Keratinocyte (primary cell): ENCODE results near the gene CDH8. TPM values are rescaled to one million over a fixed set of nuclear protein-coding genes. Genes with fewer than 3 reads are reported as not detected.

Experiments used
- DNase-seq: peaks from one replicate; pipeline ENCODE4 v3.0.0-alpha.2; 2011; ENCODE audit warnings: low read depth, missing footprints, low spot score
- FAIRE-seq: peaks from 2 replicates; lab custom pipeline; 2011; peaks lifted over from hg19 to GRCh38; lab: Jason Lieb, UNC
- H2AFZ ChIP-seq: 2 replicates; pipeline ENCODE4 v1.6.0; 2012; ENCODE audit warnings: low read length, control low read depth, inconsistent platforms; ENCODE audit not compliant: control insufficient read depth
- H3K27ac ChIP-seq: 2 replicates; pipeline ENCODE4 v1.5.1; 2011; ENCODE audit warnings: low read length; ENCODE audit not compliant: control insufficient read depth, insufficient read depth
- H3K27me3 ChIP-seq: 3 replicates; pipeline ENCODE4 v1.6.0; 2011; ENCODE audit warnings: low read length; ENCODE audit not compliant: control insufficient read depth, insufficient read depth; ENCODE audit errors: extremely low read depth
- H3K36me3 ChIP-seq, 2 experiments: 2 replicates in 1 of 2; 3 replicates in 1 of 2; pipeline ENCODE4 v1.5.1; 2011; ENCODE audit warnings: low read length in 2 of 2, mild to moderate bottlenecking in 1 of 2; ENCODE audit not compliant: control insufficient read depth in 2 of 2, insufficient read depth in 2 of 2; ENCODE audit errors: extremely low read depth in 1 of 2
- H3K4me1 ChIP-seq: 3 replicates; pipeline ENCODE4 v1.5.1; 2011; ENCODE audit warnings: low read length; ENCODE audit not compliant: control insufficient read depth, insufficient read depth; ENCODE audit errors: extremely low read depth
- H3K4me2 ChIP-seq: 3 replicates; pipeline ENCODE4 v1.6.0; 2011; ENCODE audit warnings: low read depth, low read length; ENCODE audit not compliant: control insufficient read depth, insufficient read depth; ENCODE audit errors: extremely low read depth
- H3K4me3 ChIP-seq, 3 experiments: fragments of 200-600 bp in 1 of 3; sonication (generic) in 1 of 3; 2 replicates in 2 of 3; 3 replicates in 1 of 3; pipeline ENCODE4 v1.5.1; 2011 to 2016; ENCODE audit warnings: low read length in 3 of 3, mild to moderate bottlenecking in 3 of 3, control low read depth in 2 of 3, inconsistent platforms in 1 of 3, low read depth in 1 of 3, mixed read lengths in 1 of 3, mixed run types in 1 of 3, moderate library complexity in 1 of 3; ENCODE audit not compliant: control insufficient read depth in 2 of 3, insufficient read depth in 2 of 3; ENCODE audit errors: extremely low read depth in 1 of 3
- H3K79me2 ChIP-seq: 2 replicates; pipeline ENCODE4 v1.6.0; 2012; ENCODE audit warnings: low read length; ENCODE audit not compliant: control insufficient read depth, insufficient read depth
- H3K9ac ChIP-seq: 3 replicates; pipeline ENCODE4 v1.6.0; 2011; ENCODE audit warnings: low read length; ENCODE audit not compliant: control insufficient read depth, insufficient read depth; ENCODE audit errors: extremely low read depth
- H3K9me1 ChIP-seq: 3 replicates; pipeline ENCODE4 v1.6.0; 2011; ENCODE audit warnings: low read length; ENCODE audit not compliant: control insufficient read depth, insufficient read depth; ENCODE audit errors: extremely low read depth
- H3K9me3 ChIP-seq: 2 replicates; pipeline ENCODE4 v1.5.1; 2012; ENCODE audit warnings: low read depth, low read length; ENCODE audit not compliant: control insufficient read depth
- H4K20me1 ChIP-seq: 3 replicates; pipeline ENCODE4 v1.6.0; 2011; ENCODE audit warnings: low read length; ENCODE audit not compliant: control insufficient read depth, insufficient read depth; ENCODE audit errors: extremely low read depth
- EZH2 ChIP-seq: IDR thresholded peaks from one replicate; pipeline ENCODE4 v1.6.1; 2012; ENCODE audit warnings: inconsistent platforms, mild to moderate bottlenecking, low read length, moderate library complexity
- dilution Hi-C: fragments of 300-500 bp; cut with MboI; formaldehyde crosslinking; loops from one replicate; pipeline ENCODE4 v1.7.0; 2020; ENCODE audit warnings: low sequenced_read_pairs; ENCODE audit not compliant: extremely low pct_ligation_motif_present
- polyA plus RNA-seq, 5 experiments: library from polyadenylated mRNA; depleted of rRNA in 3 of 5; stranded (reverse) in 3 of 5; stranded (forward) in 1 of 5; unstranded in 1 of 5; fragments of >200 nt; gene quantifications; 1 replicate in 1 of 5; 2 replicates in 3 of 5; 3 replicates in 1 of 5; pipeline versions ENCODE4 v1.2.1 to v1.2.3, GENCODE V29; 2011 to 2012; ENCODE audit warnings: missing spikeins in 2 of 5, low read depth in 1 of 5, low replicate concordance in 1 of 5
- TF ChIP-seq, protein P1 (sequence below), 3 experiments: IDR thresholded peaks in 1 of 3; conservative IDR thresholded peaks in 1 of 3; optimal IDR thresholded peaks in 1 of 3; 2 replicates in 2 of 3; 3 replicates in 1 of 3; pipeline versions ENCODE3 to v1.5.1; 2011; ENCODE audit warnings: low read length in 3 of 3, mild to moderate bottlenecking in 3 of 3, moderate library complexity in 2 of 3, control low read depth in 1 of 3, inconsistent platforms in 1 of 3; ENCODE audit not compliant: insufficient read depth in 2 of 3; ENCODE audit errors: extremely low read depth in 1 of 3

CDH8 gene
- polyA plus RNA-seq, 1 donor (not counting 4 experiments of a cell fraction or from before 2014, with no cell fraction given) = 0.18 TPM

DNA sequence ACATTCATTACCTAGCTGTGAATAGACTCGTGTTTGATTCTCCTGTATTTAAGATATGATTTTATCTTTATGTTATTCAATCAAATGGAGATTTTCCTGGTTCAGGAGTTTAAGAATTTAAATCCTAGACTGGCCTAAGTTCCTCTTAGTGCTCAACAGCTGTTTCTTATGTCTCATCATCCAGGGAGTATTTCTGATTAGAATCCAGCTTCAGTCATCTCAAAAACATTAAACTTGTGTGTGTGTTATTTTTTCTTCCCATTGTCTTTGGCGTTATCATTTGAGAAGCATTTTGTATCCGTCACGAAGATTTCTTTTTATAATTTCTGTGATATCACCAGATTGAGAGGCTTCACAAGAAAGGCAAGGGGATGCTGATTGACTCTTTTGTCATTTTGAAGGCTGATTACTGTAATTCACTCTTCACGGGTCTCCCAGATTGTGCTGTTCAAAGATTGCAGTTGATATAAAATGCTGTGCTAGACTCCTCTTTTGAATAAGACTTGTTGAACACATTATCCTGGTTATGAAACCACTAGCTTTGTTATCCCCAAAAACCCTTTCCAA is 204.8 kb downstream of the CDH8 start:
- dilution Hi-C loops = no loop called here
- no peak for FAIRE-seq
- DNase-seq = no peak

GRCh38 chr16:61829631-61830030 is 206.6 kb downstream of the CDH8 start:
- Histone ChIP-seq H3K4me1 (no peaks in the 10 kb centered on the region), H3K27ac (no peak overlapping the region), H3K79me2 (no peaks in the 10 kb centered on the region), H2AFZ (no peak overlapping the region), H4K20me1 (no peaks in the 10 kb centered on the region), H3K9ac (no peak overlapping the region), H3K4me3 (no peak overlapping the region), H3K4me2 (no peak overlapping the region), H3K9me1 (no peaks in the 10 kb centered on the region), H3K36me3 (no peaks in the 10 kb centered on the region), H3K9me3 (no peaks in the 10 kb centered on the region), H3K27me3 (no peaks in the 10 kb centered on the region)
- dilution Hi-C loops = no loop called here
- no peak for FAIRE-seq
- no peak for DNase-seq
- TF ChIP-seq, protein P1, sequence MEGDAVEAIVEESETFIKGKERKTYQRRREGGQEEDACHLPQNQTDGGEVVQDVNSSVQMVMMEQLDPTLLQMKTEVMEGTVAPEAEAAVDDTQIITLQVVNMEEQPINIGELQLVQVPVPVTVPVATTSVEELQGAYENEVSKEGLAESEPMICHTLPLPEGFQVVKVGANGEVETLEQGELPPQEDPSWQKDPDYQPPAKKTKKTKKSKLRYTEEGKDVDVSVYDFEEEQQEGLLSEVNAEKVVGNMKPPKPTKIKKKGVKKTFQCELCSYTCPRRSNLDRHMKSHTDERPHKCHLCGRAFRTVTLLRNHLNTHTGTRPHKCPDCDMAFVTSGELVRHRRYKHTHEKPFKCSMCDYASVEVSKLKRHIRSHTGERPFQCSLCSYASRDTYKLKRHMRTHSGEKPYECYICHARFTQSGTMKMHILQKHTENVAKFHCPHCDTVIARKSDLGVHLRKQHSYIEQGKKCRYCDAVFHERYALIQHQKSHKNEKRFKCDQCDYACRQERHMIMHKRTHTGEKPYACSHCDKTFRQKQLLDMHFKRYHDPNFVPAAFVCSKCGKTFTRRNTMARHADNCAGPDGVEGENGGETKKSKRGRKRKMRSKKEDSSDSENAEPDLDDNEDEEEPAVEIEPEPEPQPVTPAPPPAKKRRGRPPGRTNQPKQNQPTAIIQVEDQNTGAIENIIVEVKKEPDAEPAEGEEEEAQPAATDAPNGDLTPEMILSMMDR (optimal IDR thresholded peaks at IDR 0.05 in 1 of 3, IDR thresholded peaks at IDR 0.05 in 1 of 3, conservative IDR thresholded peaks at IDR 0.05 in 1 of 3; ENCODE audit: extremely low read depth in 1 of 3, insufficient read depth in 2 of 3, low read length in 3 of 3) = no peak

More for the DNA sequence above, 204.8 kb downstream of the CDH8 start:
- H3K4me3 ChIP-seq = no peak overlapping the region
- no peaks in the 10 kb centered on the region for H3K79me2 ChIP-seq
- no peaks in the 10 kb centered on the region for H3K36me3 ChIP-seq
- no peak overlapping the region for H3K27ac ChIP-seq
- no peaks in the 10 kb centered on the region for H3K4me1 ChIP-seq
- H3K9ac ChIP-seq = no peak overlapping the region
- H3K27me3 ChIP-seq = no peaks in the 10 kb centered on the region
- H3K9me3 ChIP-seq = no peaks in the 10 kb centered on the region
- H4K20me1 ChIP-seq = no peaks in the 10 kb centered on the region
- H2AFZ ChIP-seq = no peak overlapping the region
- TF ChIP-seq EZH2 = no peak
- TF ChIP-seq, protein P1 (optimal IDR thresholded peaks at IDR 0.05 in 1 of 3, IDR thresholded peaks at IDR 0.05 in 1 of 3, conservative IDR thresholded peaks at IDR 0.05 in 1 of 3; ENCODE audit: extremely low read depth in 1 of 3, insufficient read depth in 2 of 3, low read length in 3 of 3) = no peak
- H3K4me2 ChIP-seq = no peak overlapping the region
- H3K9me1 ChIP-seq = no peaks in the 10 kb centered on the region
